ENCODE data around the gene PCCA. TPM values are rescaled to one million over a fixed set of nuclear protein-coding genes. Genes with fewer than 3 reads are reported as not detected.
A peak's percentile ranks its signal among the peaks of the same experiment; 100 is the strongest.

Gene PCCA
- total and polyA plus RNA-seq, 4 donors = 8.3 to 71.8 (median 22.8) TPM

GRCh38 chr13:100483841-100484381 lies 395.0 kb downstream of the PCCA start:
- H3K9ac ChIP-seq (ENCODE audit: insufficient read depth in 1 of 2, low read length in 2 of 2) = no peak overlapping the region
- no peak overlapping the region for H3K4me3 ChIP-seq
- 35 to 50% methylated on average over 8 of the region's 8 CpGs for WGBS, 2 donors
- ATAC-seq (ENCODE audit: insufficient read depth, low FRiP score) (no peak), DNase-seq (peak in 1 of 3 donors; percentile 46)
- no peak overlapping the region for H3K27ac ChIP-seq (ENCODE audit: low read depth in 1 of 2, low read length in 1 of 2)
- H3K4me1 ChIP-seq (ENCODE audit: control insufficient read depth in 5 of 5, insufficient read depth in 5 of 5, low read length in 5 of 5) = peaks cover 0 to 6% (median 0%) of the 10 kb centered on the region in 5 donors
- TF ChIP-seq, protein P1, sequence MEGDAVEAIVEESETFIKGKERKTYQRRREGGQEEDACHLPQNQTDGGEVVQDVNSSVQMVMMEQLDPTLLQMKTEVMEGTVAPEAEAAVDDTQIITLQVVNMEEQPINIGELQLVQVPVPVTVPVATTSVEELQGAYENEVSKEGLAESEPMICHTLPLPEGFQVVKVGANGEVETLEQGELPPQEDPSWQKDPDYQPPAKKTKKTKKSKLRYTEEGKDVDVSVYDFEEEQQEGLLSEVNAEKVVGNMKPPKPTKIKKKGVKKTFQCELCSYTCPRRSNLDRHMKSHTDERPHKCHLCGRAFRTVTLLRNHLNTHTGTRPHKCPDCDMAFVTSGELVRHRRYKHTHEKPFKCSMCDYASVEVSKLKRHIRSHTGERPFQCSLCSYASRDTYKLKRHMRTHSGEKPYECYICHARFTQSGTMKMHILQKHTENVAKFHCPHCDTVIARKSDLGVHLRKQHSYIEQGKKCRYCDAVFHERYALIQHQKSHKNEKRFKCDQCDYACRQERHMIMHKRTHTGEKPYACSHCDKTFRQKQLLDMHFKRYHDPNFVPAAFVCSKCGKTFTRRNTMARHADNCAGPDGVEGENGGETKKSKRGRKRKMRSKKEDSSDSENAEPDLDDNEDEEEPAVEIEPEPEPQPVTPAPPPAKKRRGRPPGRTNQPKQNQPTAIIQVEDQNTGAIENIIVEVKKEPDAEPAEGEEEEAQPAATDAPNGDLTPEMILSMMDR (IDR thresholded peaks at IDR 0.05; ENCODE audit: control extremely low read depth, extremely low read depth) = no peak
- no peaks in the 10 kb centered on the region for H3K9me3 ChIP-seq (ENCODE audit: control insufficient read depth in 4 of 4, insufficient read depth in 3 of 4, low read length in 3 of 4)
- no peaks in the 10 kb centered on the region for H3K27me3 ChIP-seq (ENCODE audit: control insufficient read depth in 3 of 3, insufficient read depth in 3 of 3, low read length in 2 of 3)
- H3K36me3 ChIP-seq (ENCODE audit: control insufficient read depth in 4 of 4, insufficient read depth in 4 of 4, low read length in 4 of 4) = no peaks in the 10 kb centered on the region

DNA sequence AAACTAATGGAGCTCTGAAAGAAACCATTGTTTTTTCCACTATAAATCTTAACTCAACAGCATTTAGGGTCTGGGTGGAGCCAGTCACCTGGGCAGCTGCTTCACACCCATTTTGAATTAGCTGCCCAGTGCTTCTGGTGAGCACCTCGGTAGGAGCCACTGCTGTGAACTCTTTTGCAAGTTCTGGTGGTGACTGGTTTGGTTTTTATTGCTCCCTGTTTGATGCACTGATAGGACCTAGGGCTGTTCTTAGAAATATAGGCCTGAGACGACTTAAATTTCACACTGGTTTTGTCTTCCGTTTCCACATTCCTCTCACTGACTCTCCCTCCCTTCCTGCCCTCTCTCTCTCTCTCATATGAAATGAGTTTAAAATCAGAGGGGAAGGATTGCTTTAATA lies 395.8 kb downstream of the PCCA start:
- ATAC-seq (ENCODE audit: insufficient read depth, low FRiP score) = no peak
- Histone ChIP-seq H3K9me3 (ENCODE audit: control insufficient read depth in 4 of 4, insufficient read depth in 3 of 4, low read length in 3 of 4) (no peaks in the 10 kb centered on the region), H3K27ac (ENCODE audit: low read depth in 1 of 2, low read length in 1 of 2) (no peak overlapping the region), H3K4me1 (ENCODE audit: control insufficient read depth in 5 of 5, insufficient read depth in 5 of 5, low read length in 5 of 5) (peaks cover 0 to 6% (median 0%) of the 10 kb centered on the region in 5 donors), H3K4me3 (no peak overlapping the region), H3K9ac (ENCODE audit: insufficient read depth in 1 of 2, low read length in 2 of 2) (no peak overlapping the region), H3K27me3 (ENCODE audit: control insufficient read depth in 3 of 3, insufficient read depth in 3 of 3, low read length in 2 of 3) (no peaks in the 10 kb centered on the region), H3K36me3 (ENCODE audit: control insufficient read depth in 4 of 4, insufficient read depth in 4 of 4, low read length in 4 of 4) (no peaks in the 10 kb centered on the region)
- TF ChIP-seq, protein P1 (IDR thresholded peaks at IDR 0.05; ENCODE audit: control extremely low read depth, extremely low read depth) = no peak
- DNase-seq = no peak
- WGBS, 2 donors = 77 to 80% methylated on average over 3 of the region's 3 CpGs

DNA sequence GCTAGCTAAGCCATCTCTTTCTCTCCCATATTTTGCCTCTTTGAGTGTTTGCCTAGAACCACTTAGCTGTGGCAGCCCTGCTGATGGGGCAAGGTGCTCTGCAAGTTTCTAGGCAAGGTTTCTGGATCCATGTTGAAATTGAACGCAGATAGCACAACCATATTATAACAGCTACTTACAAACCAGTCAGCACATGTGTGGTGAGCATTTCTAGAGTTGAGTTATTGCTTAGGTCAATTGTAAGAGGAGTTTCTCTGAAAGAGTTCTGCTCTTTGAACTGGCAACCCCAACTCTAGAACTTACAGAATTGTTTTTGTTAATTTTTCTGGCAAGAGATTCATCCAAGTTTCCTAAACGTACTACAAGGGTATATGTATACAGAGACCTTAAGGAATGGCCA lies 396.4 kb downstream of the PCCA start:
- H3K4me3 ChIP-seq = no peak overlapping the region
- no peak for ATAC-seq (ENCODE audit: insufficient read depth, low FRiP score)
- TF ChIP-seq, protein P1 (IDR thresholded peaks at IDR 0.05; ENCODE audit: control extremely low read depth, extremely low read depth) = no peak
- H3K27ac ChIP-seq (ENCODE audit: low read depth in 1 of 2, low read length in 1 of 2) = no peak overlapping the region
- 82 to 89% methylated on average over 2 of the region's 2 CpGs for WGBS, 2 donors
- no peaks in the 10 kb centered on the region for H3K27me3 ChIP-seq (ENCODE audit: control insufficient read depth in 3 of 3, insufficient read depth in 3 of 3, low read length in 2 of 3)
- no peaks in the 10 kb centered on the region for H3K9me3 ChIP-seq (ENCODE audit: control insufficient read depth in 4 of 4, insufficient read depth in 3 of 4, low read length in 3 of 4)
- H3K36me3 ChIP-seq (ENCODE audit: control insufficient read depth in 4 of 4, insufficient read depth in 4 of 4, low read length in 4 of 4) = no peaks in the 10 kb centered on the region
- peaks cover 0 to 9% (median 1%) of the 10 kb centered on the region in 5 donors for H3K4me1 ChIP-seq (ENCODE audit: control insufficient read depth in 5 of 5, insufficient read depth in 5 of 5, low read length in 5 of 5)
- no peak for DNase-seq
- no peak overlapping the region for H3K9ac ChIP-seq (ENCODE audit: insufficient read depth in 1 of 2, low read length in 2 of 2)

DNA sequence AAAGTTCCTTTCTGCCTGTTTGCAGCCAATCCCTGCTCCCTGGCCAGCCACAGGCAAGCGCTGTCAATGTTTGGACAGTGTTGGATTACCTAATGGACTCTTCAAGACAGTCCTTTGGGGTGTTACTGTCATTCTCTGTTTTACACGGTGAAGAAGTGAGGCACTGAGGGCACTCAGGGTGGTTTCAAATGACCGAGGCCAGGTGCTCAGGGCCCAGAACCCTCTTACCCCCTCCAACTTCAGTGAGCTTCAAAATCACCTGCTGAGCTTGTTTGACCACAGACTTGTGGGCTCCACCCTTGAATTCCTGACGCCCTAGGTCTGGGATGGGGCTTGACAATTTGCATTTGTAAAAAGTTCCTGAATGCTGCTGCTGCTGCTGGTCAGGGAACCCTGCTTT lies 401.8 kb downstream of the PCCA start:
- ATAC-seq (ENCODE audit: insufficient read depth, low FRiP score) (peak; percentile 38), DNase-seq (peak; percentile 43 to 67 (median 47))
- Histone ChIP-seq H3K9ac (ENCODE audit: insufficient read depth in 1 of 2, low read length in 2 of 2) (no peak overlapping the region), H3K4me1 (ENCODE audit: control insufficient read depth in 5 of 5, insufficient read depth in 5 of 5, low read length in 5 of 5) (peaks cover 0 to 19% (median 5%) of the 10 kb centered on the region in 5 donors), H3K9me3 (ENCODE audit: control insufficient read depth in 4 of 4, insufficient read depth in 3 of 4, low read length in 3 of 4) (no peaks in the 10 kb centered on the region), H3K27me3 (ENCODE audit: control insufficient read depth in 3 of 3, insufficient read depth in 3 of 3, low read length in 2 of 3) (no peaks in the 10 kb centered on the region), H3K36me3 (ENCODE audit: control insufficient read depth in 4 of 4, insufficient read depth in 4 of 4, low read length in 4 of 4) (peaks cover 0 to 5% (median 0%) of the 10 kb centered on the region in 4 donors), H3K27ac (ENCODE audit: low read depth in 1 of 2, low read length in 1 of 2) (peak overlapping the region in 1 of 2 donors; percentile 76), H3K4me3 (no peak overlapping the region)
- TF ChIP-seq, protein P1 (IDR thresholded peaks at IDR 0.05; ENCODE audit: control extremely low read depth, extremely low read depth) = no peak
- 51 to 52% methylated on average over 4 of the region's 4 CpGs for WGBS, 2 donors

All from lung (tissue), 12 donors.